Posterior cingulate gyrus (tissue), 11 donors: ENCODE data around the gene PLPP2.
"Not testable (repeated sequence)": the region's sequence is repeated elsewhere in the genome, so short reads cannot be mapped to it uniquely, and the experiment has no call there.

Experiments used
- DNase-seq, 10 donors: peaks; one replicate each; pipeline versions ENCODE4 v3.0.0 to v3.0.0-alpha.2; 2020 to 2021; ENCODE audit warnings: mixed read lengths in 3 of 10
- intact Hi-C: fragments of 100-400 bp; cut with DNase I; formaldehyde crosslinking; loops from one replicate; pipeline ENCODE4 v1.15.1; 2023

PLPP2 gene

DNA sequence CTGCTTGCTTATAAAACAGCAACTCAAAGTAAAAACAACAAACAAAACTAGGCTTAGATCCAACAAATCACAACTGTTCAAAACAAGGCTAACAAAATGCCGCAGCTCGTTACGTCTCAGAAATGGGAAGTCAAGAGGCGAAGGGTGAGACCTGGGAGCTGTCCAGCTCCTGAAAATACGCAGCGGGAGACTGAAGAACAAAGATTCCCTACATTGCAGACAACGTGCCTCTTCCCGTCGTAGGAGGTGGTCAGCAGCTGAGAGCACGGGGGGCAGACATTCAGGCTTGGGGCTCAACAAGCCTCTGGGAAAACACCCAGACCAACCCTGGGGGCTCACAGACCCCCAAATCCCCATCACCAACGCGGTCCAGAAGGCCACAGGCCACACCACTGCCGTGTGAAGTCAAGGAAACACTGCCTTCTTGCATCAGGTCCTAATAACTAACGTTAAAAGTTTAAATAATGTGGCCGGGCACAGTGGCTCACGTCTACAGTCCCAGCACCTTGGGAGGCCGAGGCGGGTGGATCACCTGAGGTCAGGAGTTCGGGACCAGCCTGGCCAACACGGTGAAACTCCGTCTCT, 13.5 kb downstream of the PLPP2 start:
- no peak for DNase-seq
- intact Hi-C loops = no loop called here

DNA sequence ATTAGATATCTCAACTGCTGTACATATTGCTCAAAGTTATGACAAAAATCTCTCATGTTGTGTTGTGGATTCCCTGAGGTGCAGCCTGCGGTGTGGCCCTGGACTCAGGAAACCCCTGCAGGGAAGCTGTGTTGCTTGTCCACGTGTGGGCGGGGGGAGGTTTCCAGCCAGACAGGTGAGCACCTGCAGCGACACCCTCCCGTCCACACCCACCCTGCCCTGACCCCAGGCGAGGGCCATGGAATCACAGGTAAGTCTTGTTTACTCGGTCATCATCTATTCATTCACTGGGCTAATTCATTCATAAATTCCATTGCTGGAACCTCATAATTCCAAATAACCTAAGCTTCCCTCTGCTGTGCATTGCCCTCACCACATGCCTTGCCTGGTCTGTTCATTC, 14.1 kb downstream of the PLPP2 start:
- intact Hi-C loops = no loop called here

DNA sequence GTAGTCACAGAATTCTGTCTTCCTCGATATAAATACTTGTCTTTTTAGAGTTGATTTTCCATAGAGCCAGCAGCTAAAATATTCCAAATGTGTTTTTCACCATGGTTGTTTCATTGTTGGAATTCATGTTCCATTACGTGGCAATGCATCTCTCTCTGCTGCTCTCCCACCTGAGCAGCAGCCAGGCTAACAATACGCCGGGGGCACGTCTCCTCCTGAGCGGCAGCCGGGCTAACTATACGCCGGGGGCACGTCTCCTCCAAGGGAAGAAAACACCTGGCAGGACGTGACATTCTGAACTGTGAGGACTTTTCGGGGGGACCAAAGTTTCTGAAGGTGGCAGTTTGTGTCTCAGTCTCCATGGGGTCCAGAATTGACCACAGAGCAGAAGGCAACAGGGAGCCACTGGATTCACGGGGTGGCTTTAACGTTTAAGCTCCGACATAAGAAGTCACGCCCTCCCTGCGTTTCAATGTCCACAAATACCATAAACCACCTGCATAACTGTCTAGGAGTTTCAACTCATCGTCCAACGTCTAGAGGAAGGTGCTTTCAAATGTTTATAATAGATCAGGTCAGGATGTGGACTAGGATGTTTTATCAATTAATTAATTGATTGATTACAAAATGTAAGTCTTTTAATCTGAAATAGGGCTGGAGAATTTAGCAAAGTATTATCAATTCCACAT, 15.1 kb downstream of the PLPP2 start:
- intact Hi-C loops = no loop called here
- peak in 1 of 10 donors; percentile 62 for DNase-seq

More for the DNA sequence above, 14.1 kb downstream of the PLPP2 start:
- peak in 1 of 10 donors; percentile 48 for DNase-seq

DNA sequence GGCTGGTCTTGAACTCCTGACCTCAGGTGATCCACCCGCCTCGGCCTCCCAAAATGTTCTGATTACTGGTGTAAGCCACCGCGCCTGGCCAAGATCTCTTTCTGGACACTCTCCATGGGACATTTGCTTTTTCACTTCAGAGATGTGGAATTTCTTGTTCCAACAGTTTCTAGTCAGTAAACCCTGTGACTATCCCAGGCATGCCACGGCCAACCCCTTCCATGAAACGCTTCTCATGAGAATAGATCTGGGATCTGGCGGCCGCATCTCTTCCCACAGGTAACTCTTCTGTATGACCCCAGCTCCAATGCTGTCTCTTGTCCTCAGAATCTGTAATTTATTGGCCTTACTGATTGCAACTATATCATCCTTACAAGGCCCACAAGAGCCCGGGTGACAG, 16.2 kb downstream of the PLPP2 start:
- peak in 1 of 10 donors; percentile 76 for DNase-seq

DNA sequence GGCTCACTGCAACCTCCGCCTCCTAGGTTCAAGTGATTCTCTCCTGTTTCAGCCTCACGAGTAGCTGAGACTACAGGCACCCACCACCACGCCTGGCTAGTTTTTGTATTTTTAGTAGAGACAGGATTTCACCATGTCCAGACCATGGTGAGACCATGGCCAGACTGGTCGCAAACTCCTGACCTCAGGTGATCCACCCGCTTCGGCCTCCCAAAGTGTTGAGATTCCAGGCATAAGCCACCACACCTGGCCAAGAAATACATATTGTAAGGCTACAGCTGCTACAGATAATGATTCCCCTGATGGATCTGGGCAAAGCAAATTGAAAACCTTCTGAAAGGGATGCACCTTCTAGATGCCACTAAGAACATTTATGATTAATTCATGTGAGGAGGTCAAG, 17.8 kb downstream of the PLPP2 start:
- DNase-seq = no peak
- intact Hi-C loops = no loop called here

More for the DNA sequence above, 16.2 kb downstream of the PLPP2 start:
- intact Hi-C loops = no loop called here

DNA sequence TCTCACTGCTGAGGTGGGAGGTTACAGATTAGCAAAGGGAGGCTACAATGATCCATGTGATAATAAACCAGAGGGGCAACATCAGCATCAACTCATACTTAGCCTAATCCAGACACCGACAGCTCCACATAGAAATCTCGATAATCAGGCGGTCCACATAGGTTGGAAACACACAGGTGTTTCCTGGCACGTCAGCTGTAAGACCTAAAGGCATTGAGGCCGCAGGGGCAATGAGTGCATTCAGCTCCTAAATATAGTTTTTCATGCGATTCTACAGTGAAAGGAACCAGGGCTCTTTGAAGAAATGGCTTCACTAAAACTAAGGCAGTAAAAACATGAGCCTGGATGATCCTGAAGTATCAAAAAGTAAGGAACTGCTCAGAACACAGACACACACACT, 19.3 kb downstream of the PLPP2 start:
- intact Hi-C loops = no loop called here
- no peak for DNase-seq

DNA sequence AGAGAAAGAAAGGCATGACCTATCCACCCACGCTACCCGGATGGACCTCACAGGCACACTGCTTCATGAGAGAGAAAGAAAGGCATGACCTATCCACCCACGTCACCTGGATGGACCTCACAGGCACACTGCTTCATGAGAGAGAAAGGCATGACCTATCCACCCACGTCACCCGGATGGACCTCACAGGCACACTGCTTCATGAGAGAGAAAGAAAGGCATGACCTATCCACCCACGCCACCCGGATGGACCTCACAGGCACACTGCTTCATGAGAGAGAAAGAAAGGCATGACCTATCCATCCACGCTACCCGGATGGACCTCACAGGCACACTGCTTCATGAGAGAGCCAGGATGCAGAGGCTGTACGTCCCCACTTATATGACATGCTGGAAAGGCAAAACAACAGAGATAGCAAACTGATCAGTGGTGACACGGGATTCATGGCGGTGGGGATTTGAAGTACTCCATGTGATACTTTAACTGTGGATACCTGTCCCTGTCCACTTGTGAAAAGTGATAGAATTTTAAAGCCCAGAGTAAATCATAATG, 20.4 kb downstream of the PLPP2 start:
- DNase-seq, intact Hi-C loops: not testable (repeated sequence)

- DNase-seq = no peak
- intact Hi-C loops = no loop called here
Observed at GRCh38 chr19:269241-269640, 22.0 kb downstream of the PLPP2 start.

- intact Hi-C loops = no loop called here
- no peak for DNase-seq
Observed at GRCh38 chr19:262125-262524, 29.1 kb downstream of the PLPP2 start.

GRCh38 chr19:256804-257203, 34.4 kb downstream of the PLPP2 start:
- DNase-seq, intact Hi-C loops: not testable (repeated sequence)

GRCh38 chr19:252421-253186, 38.6 kb downstream of the PLPP2 start:
- DNase-seq = peak in 1 of 10 donors; percentile 9
- intact Hi-C loops = not testable (repeated sequence)

DNA sequence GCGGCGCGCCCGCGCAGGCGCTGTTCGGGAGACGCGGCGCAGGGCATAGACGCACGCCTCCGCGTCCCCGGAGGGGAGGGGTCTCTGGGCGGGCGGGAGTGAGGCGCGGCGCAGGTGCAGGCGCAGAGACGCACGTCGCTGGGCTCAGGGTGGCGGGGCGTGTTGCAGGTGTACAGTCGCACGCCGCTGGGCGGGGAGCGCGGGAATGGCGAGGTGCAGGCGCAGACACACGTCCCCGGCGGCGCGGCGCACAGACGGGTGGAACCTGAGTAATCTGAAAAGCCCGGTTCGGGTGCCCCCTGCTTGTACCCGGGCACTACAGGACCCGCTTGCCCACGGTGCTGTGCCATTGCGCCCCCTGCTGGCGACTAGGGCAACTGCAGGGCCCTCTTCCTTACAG, 44.7 kb downstream of the PLPP2 start:
- peak in 9 of 10 donors; percentile 12 to 92 (median 30) for DNase-seq
- intact Hi-C loops = no loop called here

DNA sequence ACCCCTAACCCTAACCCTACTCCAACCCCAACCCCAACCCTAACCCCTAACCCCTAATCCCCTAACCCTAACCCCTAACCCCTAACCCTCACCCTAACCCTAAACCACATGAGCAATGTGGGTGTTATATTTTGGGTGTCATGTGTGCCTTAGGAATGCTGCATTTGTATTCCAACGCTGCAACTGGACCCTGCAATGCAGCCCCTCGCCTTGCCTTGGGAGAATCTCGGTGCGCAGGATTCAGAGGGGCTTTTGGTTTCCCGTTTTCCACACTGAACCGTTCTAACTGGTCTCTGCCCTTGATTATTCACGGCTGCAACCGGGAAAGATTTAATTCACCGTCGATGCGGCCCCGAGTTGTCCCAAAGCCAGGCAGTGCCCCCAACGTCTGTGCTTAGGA, 45.3 kb downstream of the PLPP2 start:
- peak in 1 of 10 donors; percentile 78 for DNase-seq
- intact Hi-C loops = not testable (repeated sequence)

DNA sequence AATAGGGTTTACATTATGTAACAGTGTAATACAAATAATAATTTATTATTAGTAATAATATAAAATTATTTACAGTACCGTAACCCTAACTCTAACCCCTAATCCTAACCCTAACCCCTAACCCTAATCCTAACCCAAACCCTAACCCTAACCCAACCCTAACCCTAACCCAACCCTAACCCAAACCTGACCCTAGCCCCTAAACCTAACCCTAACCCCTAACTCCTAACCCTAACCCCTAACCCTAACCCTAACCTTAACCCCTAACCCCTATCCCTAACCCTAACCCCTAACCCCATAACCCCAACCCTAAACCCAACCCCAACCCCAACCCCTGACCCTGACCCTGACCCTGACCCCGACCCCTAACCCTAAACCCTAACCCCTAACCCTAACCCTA, 45.7 kb downstream of the PLPP2 start:
- DNase-seq = no peak
- intact Hi-C loops = no loop called here
